ENCODE results near the gene KCNT2. TPM values are rescaled to one million over a fixed set of nuclear protein-coding genes. Genes with fewer than 3 reads are reported as not detected.
A peak's percentile ranks its signal among the peaks of the same experiment; 100 is the strongest.

Gene KCNT2
- total RNA-seq (2013; cell fraction: nucleolus; rRNA removed), result not detected in 2 replicates
- total RNA-seq (2014; rRNA removed) (not detected in 2 replicates), total RNA-seq (2014; rRNA removed; fragmentation: Illumina TruSeq; extraction: Trizol) (not detected in 2 replicates), total RNA-seq (2021) (not detected in 2 replicates), polyA plus RNA-seq (2011; rRNA removed) (not detected in 2 replicates), polyA plus RNA-seq (2014; fragmentation: Illumina TruSeq; extraction: Trizol) (not detected in 2 replicates), polyA plus RNA-seq (2014; fragmentation: Nextera tagmentation; extraction: Ambion mirVana) (not detected), polyA plus RNA-seq (2014; rRNA removed) (not detected in 2 replicates), polyA plus RNA-seq (2016; fragmentation: Nextera tagmentation; extraction: Ambion mirVana) (not detected), polyA minus RNA-seq (2011; rRNA and poly(A)+ RNA removed) (not detected in 2 replicates), Bru-seq, nascent RNA (percentile 0 among the genes with signal in this experiment), BruChase-seq, experiment 1, labeled RNA remaining after a 6-hour chase (percentile 1 among the genes with signal in this experiment), BruChase-seq, experiment 2, labeled RNA remaining after a 2-hour chase (percentile 0 among the genes with signal in this experiment)
- not detected for polyA plus RNA-seq (2011; ENCODE audit: low read depth)
- polyA plus RNA-seq (2011; cell fraction: cytosol; rRNA removed), result not detected in 2 replicates
- not detected in 2 replicates for polyA plus RNA-seq (2011; cell fraction: nucleus; rRNA removed)
- not detected in 2 replicates for polyA plus RNA-seq (2012)
- not detected in 2 replicates for polyA minus RNA-seq (2011; cell fraction: cytosol; rRNA and poly(A)+ RNA removed)
- not detected in 2 replicates for polyA minus RNA-seq (2011; cell fraction: nucleus; rRNA and poly(A)+ RNA removed)
- long read RNA-seq, experiment 1, result 0 reads
- long read RNA-seq, experiment 2, partial matches to known transcripts, result 0 of 5 reads
- long read RNA-seq, experiment 2, other reads (novel, unspliced or antisense), result 5 of 5 reads

GRCh38 chr1:196608390-196609369, at the start of gene KCNT2:
Gene KCNT2, minus strand, starts transcription at chr1:196608440. Its CDS starts 131 bp downstream, at chr1:196608309.
- in situ Hi-C loops (cut with MboI) (no loop called here), intact Hi-C loops (cut with micrococcal nuclease; ENCODE audit: unreplicated experiment) (no loop called here)
- SMC1A ChIA-PET (ENCODE audit: uncharacterized antibody, unreplicated experiment), result interaction anchor here (1.6 kb wide), 1 partner anchor 13 kb away, joined by 3 read pairs; no protein-coding TSS in a partner anchor
- Histone ChIP-seq H3K4me1 (ENCODE audit: control insufficient read depth, insufficient read depth, low read length) (no peaks in the 10 kb centered on the region), H4K20me1 (ENCODE audit: control insufficient read depth, insufficient read depth) (no peaks in the 10 kb centered on the region), H3K9ac (ENCODE audit: control insufficient read depth, insufficient read depth, low read length) (no peak within 1 kb of the TSS), H3K4me3 (no peak within 1 kb of the TSS), H3K9me3 (replicated peaks; ENCODE audit: control insufficient read depth, insufficient read depth, low read length) (no peaks in the 10 kb centered on the region), H2AFZ (ENCODE audit: control insufficient read depth, low read depth, low read length) (no peak within 1 kb of the TSS), H3K4me2 (ENCODE audit: control insufficient read depth, insufficient read depth) (no peak within 1 kb of the TSS), H3K27me3 (replicated peaks in 1 of 2; ENCODE audit: control insufficient read depth in 2 of 2, insufficient read depth in 2 of 2, low read length in 1 of 2) (peaks cover 0 to 18% of the 10 kb centered on the region in 2 experiments; a peak in 3 of 4 replicates), H3K27ac (ENCODE audit: control insufficient read depth, insufficient read depth) (no peak within 1 kb of the TSS), H3K36me3 (ENCODE audit: control insufficient read depth in 2 of 2, insufficient read depth in 2 of 2, low read length in 1 of 2) (no peaks in the 10 kb centered on the region), H3K79me2 (ENCODE audit: control insufficient read depth, insufficient read depth, low read length) (no peaks in the 10 kb centered on the region)
- RAD21 ChIA-PET (ENCODE audit: unreplicated experiment), result no interaction called here
- FAIRE-seq, result no peak
- ATAC-seq, result peak; percentile 71
- no TSS peak for BruUV-seq (replicated peaks)
- CTCF ChIA-PET, result no interaction called here
- POLR2A ChIA-PET, result no interaction called here
- 10% methylated on average over 43 of the region's 43 CpGs for WGBS (ENCODE audit: insufficient coverage, insufficient replicate concordance, low lambda C conversion rate, missing lambda C conversion rate)
- DNase-seq (ENCODE audit: low read depth, low spot score), result no peak
- TF ChIP-seq IRF4 (IDR thresholded peaks at IDR 0.05; ENCODE audit: low read depth, low read length), result no peak
- no peak for TF ChIP-seq POU2F2 (IDR thresholded peaks at IDR 0.05; ENCODE audit: borderline replicate concordance, low read depth, low read length)
- TF ChIP-seq PRDM15 (CRISPR knock-in tag; IDR thresholded peaks at IDR 0.05), result no peak
- TF ChIP-seq FOXM1 (IDR thresholded peaks at IDR 0.05; ENCODE audit: low read depth, low read length), result no peak
- TF ChIP-seq, protein P1, sequence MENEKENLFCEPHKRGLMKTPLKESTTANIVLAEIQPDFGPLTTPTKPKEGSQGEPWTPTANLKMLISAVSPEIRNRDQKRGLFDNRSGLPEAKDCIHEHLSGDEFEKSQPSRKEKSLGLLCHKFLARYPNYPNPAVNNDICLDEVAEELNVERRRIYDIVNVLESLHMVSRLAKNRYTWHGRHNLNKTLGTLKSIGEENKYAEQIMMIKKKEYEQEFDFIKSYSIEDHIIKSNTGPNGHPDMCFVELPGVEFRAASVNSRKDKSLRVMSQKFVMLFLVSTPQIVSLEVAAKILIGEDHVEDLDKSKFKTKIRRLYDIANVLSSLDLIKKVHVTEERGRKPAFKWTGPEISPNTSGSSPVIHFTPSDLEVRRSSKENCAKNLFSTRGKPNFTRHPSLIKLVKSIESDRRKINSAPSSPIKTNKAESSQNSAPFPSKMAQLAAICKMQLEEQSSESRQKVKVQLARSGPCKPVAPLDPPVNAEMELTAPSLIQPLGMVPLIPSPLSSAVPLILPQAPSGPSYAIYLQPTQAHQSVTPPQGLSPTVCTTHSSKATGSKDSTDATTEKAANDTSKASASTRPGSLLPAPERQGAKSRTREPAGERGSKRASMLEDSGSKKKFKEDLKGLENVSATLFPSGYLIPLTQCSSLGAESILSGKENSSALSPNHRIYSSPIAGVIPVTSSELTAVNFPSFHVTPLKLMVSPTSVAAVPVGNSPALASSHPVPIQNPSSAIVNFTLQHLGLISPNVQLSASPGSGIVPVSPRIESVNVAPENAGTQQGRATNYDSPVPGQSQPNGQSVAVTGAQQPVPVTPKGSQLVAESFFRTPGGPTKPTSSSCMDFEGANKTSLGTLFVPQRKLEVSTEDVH (IDR thresholded peaks at IDR 0.05; ENCODE audit: low read depth, partially characterized antibody), result no peak
- TF ChIP-seq HCFC1 (IDR thresholded peaks at IDR 0.05; ENCODE audit: low read length), result no peak
- TF ChIP-seq SIX5 (IDR thresholded peaks at IDR 0.05; ENCODE audit: low read depth, low read length, severe bottlenecking), result no peak
- no peak for TF ChIP-seq BHLHE40 (IDR thresholded peaks at IDR 0.05; ENCODE audit: borderline replicate concordance in 1 of 2, low read depth in 2 of 2, low read length in 1 of 2)

Measured in GM12878 (cell line).